Mesothelial cell of epicardium (in vitro differentiated cells): Measurements from ENCODE around the gene TECPR2. TPM values are rescaled to one million over a fixed set of nuclear protein-coding genes. Genes with fewer than 3 reads are reported as not detected.

Experiments used
- DNase-seq, 2 experiments: peaks; one replicate each; pipeline ENCODE4 v3.0.0; 2021; ENCODE audit warnings: low spot score in 2 of 2; ENCODE audit not compliant: unreplicated experiment in 2 of 2
- H3K27ac Mint-ChIP-seq: 2 replicates; pipeline ENCODE4 v1.8.0; 2021; ENCODE audit warnings: mixed read lengths
- H3K27me3 Mint-ChIP-seq: 2 replicates; pipeline ENCODE4 v1.8.0; 2021; ENCODE audit warnings: low read depth, mixed read lengths
- H3K36me3 Mint-ChIP-seq: 2 replicates; pipeline ENCODE4 v1.8.0; 2021; ENCODE audit warnings: mixed read lengths
- H3K4me1 Mint-ChIP-seq: 2 replicates; pipeline ENCODE4 v1.8.0; 2021; ENCODE audit warnings: mixed read lengths
- H3K4me3 Mint-ChIP-seq: 2 replicates; pipeline ENCODE4 v1.8.0; 2021; ENCODE audit warnings: mild to moderate bottlenecking, moderate library complexity, mixed read lengths
- H3K9me3 Mint-ChIP-seq: 2 replicates; pipeline ENCODE4 v1.8.0; 2021; ENCODE audit warnings: mixed read lengths
- total RNA-seq: library from RNA; stranded (reverse); gene quantifications from 3 replicates; pipeline ENCODE4 v1.2.1, GENCODE V29; 2021
- TF ChIP-seq, protein P1 (sequence below): fragments of 200-600 bp; sonication (generic); IDR thresholded peaks from one replicate; pipeline ENCODE4 v1.5.0; 2021; ENCODE audit warnings: antibody characterized with exemption; ENCODE audit not compliant: unreplicated experiment

The TECPR2 gene
- total RNA-seq, 1 donor from 2014 or later, result 30.0 TPM

DNA sequence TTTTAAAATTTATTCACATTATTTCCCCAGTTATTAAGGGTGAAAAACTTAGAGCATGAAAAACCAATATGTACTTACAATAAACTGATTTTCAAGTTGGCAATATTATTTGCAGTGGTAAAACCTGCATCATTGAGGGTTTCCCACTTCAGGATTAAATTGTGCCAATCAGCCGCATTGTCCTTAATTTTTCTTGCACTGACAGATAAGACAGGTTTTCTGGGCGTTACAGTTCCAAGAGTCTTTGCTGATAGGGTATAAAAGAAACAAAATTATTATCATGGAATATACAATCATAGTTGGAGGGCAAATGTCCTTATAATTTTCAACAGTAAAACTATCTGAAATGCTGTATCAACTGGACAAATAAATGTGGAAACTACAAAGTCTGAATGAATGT lies 3.4 kb upstream of the TECPR2 start:
- DNase-seq, result no peak
- H3K4me1 Mint-ChIP-seq, result peaks cover 12% of the 10 kb centered on the region
- TF ChIP-seq, protein P1, sequence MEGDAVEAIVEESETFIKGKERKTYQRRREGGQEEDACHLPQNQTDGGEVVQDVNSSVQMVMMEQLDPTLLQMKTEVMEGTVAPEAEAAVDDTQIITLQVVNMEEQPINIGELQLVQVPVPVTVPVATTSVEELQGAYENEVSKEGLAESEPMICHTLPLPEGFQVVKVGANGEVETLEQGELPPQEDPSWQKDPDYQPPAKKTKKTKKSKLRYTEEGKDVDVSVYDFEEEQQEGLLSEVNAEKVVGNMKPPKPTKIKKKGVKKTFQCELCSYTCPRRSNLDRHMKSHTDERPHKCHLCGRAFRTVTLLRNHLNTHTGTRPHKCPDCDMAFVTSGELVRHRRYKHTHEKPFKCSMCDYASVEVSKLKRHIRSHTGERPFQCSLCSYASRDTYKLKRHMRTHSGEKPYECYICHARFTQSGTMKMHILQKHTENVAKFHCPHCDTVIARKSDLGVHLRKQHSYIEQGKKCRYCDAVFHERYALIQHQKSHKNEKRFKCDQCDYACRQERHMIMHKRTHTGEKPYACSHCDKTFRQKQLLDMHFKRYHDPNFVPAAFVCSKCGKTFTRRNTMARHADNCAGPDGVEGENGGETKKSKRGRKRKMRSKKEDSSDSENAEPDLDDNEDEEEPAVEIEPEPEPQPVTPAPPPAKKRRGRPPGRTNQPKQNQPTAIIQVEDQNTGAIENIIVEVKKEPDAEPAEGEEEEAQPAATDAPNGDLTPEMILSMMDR, result no peak
- H3K36me3 Mint-ChIP-seq, result peaks cover 17% of the 10 kb centered on the region
- no peak overlapping the region for H3K4me3 Mint-ChIP-seq
- H3K27ac Mint-ChIP-seq, result no peak overlapping the region
- H3K9me3 Mint-ChIP-seq, result no peaks in the 10 kb centered on the region
- no peaks in the 10 kb centered on the region for H3K27me3 Mint-ChIP-seq

DNA sequence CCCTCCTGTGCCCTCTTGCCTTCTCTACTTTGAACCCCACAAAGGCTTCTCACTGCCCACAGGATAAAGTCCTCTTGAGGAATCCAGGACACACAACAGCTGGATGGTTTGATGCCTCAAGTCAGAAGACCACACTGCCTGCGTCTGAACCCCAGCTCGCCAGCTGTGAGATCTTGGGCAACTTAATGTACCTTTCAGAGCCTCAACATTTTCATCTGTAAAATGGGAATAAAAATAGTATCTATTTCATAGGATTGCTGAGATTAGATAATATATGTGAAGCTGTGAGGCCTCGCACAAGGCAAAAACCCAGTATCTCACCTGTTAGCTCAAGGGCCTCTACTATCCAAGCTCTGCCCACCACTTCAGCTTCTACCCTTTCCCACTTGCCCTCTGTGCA lies 2.4 kb upstream of the TECPR2 start:
- DNase-seq, result no peak
- Mint-ChIP-seq H3K36me3 (peaks cover 15% of the 10 kb centered on the region), H3K27me3 (no peaks in the 10 kb centered on the region), H3K27ac (no peak overlapping the region), H3K9me3 (no peaks in the 10 kb centered on the region), H3K4me3 (no peak overlapping the region), H3K4me1 (peaks cover 12% of the 10 kb centered on the region)
- TF ChIP-seq, protein P1, result no peak

DNA sequence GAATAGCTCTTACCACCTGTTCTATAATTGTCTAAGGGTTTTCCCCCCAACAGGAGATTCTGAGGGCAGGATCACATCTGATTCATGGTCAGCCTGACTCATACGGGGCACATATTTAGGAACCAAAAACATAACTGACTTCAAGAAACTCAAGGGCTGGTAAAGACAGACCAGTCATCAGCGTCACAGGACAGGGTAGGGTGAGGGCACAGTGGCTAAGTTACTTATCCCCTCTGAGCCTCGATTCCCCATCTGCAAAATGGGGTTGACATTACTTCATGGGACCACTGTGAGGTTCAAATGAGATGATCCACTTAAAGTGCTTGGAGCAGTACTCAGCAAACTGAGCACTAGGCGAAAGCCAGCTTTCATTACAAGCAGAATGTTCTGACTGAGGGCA lies 657 bp upstream of the TECPR2 start:
- DNase-seq, result no peak
- TF ChIP-seq, protein P1, result no peak
- Mint-ChIP-seq H3K4me1 (peaks cover 12% of the 10 kb centered on the region), H3K27me3 (no peaks in the 10 kb centered on the region), H3K27ac (peak overlapping the region; percentile 98), H3K36me3 (peaks cover 9% of the 10 kb centered on the region), H3K4me3 (peak overlapping the region; percentile 93), H3K9me3 (no peaks in the 10 kb centered on the region)

DNA sequence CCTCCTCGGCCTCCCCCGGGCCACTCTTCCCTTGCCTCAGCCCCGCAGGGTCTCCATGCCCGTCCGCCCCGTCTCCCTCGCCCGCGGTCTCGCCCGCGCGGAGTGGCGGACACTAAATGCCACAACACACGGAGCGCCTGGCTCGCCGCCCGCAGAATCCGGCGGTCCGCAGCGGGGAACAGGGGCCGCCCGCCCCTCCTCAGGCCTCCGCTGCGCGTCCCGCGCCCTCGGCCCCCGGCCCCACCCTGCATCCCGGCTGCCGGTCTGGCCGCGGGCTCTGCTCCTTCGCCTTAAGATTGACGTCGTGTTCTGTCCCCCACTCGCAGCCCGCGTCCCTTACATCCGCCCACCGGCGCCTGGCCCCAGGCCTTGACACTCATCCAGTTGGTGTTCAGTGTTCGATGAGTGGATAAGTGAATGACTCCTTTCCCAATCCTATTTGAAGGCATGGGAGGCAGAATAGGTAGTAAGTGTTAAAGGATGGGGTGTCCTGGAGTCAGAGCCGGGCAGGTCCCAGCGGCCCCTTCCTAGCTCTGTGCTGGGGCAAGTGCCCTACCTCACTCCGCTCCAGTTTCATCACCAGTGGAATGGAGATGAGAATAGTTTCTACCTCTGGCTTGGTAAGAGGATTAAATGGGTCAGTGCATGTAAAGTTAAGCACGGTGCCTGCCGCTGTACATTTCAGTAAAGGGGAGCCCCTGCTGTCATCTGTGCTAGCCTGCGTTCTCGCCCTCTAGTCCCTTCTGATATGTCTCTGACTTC lies 622 bp downstream of the TECPR2 start:
- Mint-ChIP-seq H3K9me3 (no peaks in the 10 kb centered on the region), H3K4me1 (peaks cover 12% of the 10 kb centered on the region), H3K36me3 (no peaks in the 10 kb centered on the region), H3K27me3 (no peaks in the 10 kb centered on the region), H3K27ac (peak overlapping the region; percentile 95), H3K4me3 (no peak overlapping the region)
- TF ChIP-seq, protein P1, result no peak
- peak; percentile 40 to 72 for DNase-seq

DNA sequence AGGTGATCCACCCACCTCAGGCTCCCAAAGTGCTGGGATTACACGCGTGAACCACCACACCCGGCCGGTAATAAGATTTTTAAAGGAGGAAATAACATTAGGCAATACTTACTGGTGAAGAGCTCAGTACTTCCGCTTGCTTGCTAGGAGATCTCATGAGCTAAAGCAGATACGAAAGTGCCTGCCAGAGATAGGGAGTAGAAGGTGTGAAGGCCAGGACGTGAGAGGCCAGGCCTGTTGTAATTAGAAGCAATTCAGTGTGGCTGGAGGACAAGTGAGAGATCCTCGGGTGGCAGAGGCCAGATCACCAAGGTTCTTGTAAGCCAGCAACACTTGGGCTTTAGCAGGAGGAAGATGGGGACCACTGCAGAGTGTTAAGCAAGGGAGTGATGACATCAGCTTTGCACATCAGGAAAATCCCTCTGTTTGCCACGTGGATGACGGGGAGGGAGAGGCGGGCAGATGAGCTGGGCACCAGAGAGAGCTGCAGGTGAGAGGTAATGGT lies 7.6 kb downstream of the TECPR2 start:
- TF ChIP-seq, protein P1, result no peak
- Mint-ChIP-seq H3K4me1 (no peaks in the 10 kb centered on the region), H3K4me3 (no peak overlapping the region), H3K9me3 (no peaks in the 10 kb centered on the region), H3K36me3 (no peaks in the 10 kb centered on the region), H3K27me3 (no peaks in the 10 kb centered on the region), H3K27ac (no peak overlapping the region)
- DNase-seq, result no peak
